Measurements from ENCODE around the gene SMPX. TPM values are rescaled to one million over a fixed set of nuclear protein-coding genes. Genes with fewer than 3 reads are reported as not detected.

The SMPX gene
- not detected for polyA plus RNA-seq (2013, experiment 1 of 2)
- 0.06 TPM for polyA plus RNA-seq (2013, experiment 2 of 2)

- H3K4me2 ChIP-seq (ENCODE audit: low read length) = no peak within 1 kb of the TSS
- no peaks in the 10 kb centered on the region for H3K36me3 ChIP-seq (ENCODE audit: control insufficient read depth, insufficient read depth, low read length)
- H4K5ac ChIP-seq (ENCODE audit: low read length) = no peak within 1 kb of the TSS
- H4K8ac ChIP-seq (ENCODE audit: low read depth, low read length) = no peak within 1 kb of the TSS
- H3K79me1 ChIP-seq (ENCODE audit: low read length) = no peaks in the 10 kb centered on the region
- WGBS (ENCODE audit: extremely low coverage, insufficient coverage, low lambda C conversion rate) = no CpG with 5 or more reads among the region's 12 CpGs
- no peak within 1 kb of the TSS for H3K4me3 ChIP-seq (ENCODE audit: low read length)
- H3K27ac ChIP-seq (ENCODE audit: low read depth, low read length) = no peak within 1 kb of the TSS
- no peaks in the 10 kb centered on the region for H3K79me2 ChIP-seq (ENCODE audit: control insufficient read depth, insufficient read depth, low read length)
- no peak within 1 kb of the TSS for H3K9ac ChIP-seq (ENCODE audit: low read length)
- H2BK5ac ChIP-seq (ENCODE audit: low read length) = no peak within 1 kb of the TSS
- H2BK120ac ChIP-seq (ENCODE audit: low read depth, low read length) = no peak within 1 kb of the TSS
- no peak for DNase-seq
- no peaks in the 10 kb centered on the region for H3K27me3 ChIP-seq (ENCODE audit: insufficient read depth, low read length, poor library complexity)
- H3K4ac ChIP-seq (ENCODE audit: low read depth, low read length) = no peak within 1 kb of the TSS
- no peak within 1 kb of the TSS for H3K56ac ChIP-seq (ENCODE audit: low read length)
- H3K18ac ChIP-seq (ENCODE audit: low read length) = no peak within 1 kb of the TSS
- H2AK5ac ChIP-seq (ENCODE audit: low read length) = no peak within 1 kb of the TSS
- no peak within 1 kb of the TSS for H2BK15ac ChIP-seq (replicated peaks; ENCODE audit: low read depth)
- no peaks in the 10 kb centered on the region for H3K4me1 ChIP-seq (ENCODE audit: control insufficient read depth, low read depth, low read length)
- H3K23ac ChIP-seq (ENCODE audit: low read length) = no peak within 1 kb of the TSS
Measured at GRCh38 chrX:21757960-21758359, at the start of gene SMPX. Gene SMPX (minus strand): TSS chrX:21758116. CDS start chrX:21754290, 3,826 bp downstream.

GRCh38 chrX:21806691-21807090 is 48.8 kb upstream of the SMPX start:
- no peaks in the 10 kb centered on the region for H3K79me1 ChIP-seq (ENCODE audit: low read length)
- no peak overlapping the region for H3K4ac ChIP-seq (ENCODE audit: low read depth, low read length)
- H4K5ac ChIP-seq (ENCODE audit: low read length) = no peak overlapping the region
- no peak overlapping the region for H2AK5ac ChIP-seq (ENCODE audit: low read length)
- no peaks in the 10 kb centered on the region for H3K4me1 ChIP-seq (ENCODE audit: control insufficient read depth, low read depth, low read length)
- H3K23ac ChIP-seq (ENCODE audit: low read length) = no peak overlapping the region
- no peaks in the 10 kb centered on the region for H3K27me3 ChIP-seq (ENCODE audit: insufficient read depth, low read length, poor library complexity)
- H3K79me2 ChIP-seq (ENCODE audit: control insufficient read depth, insufficient read depth, low read length) = no peaks in the 10 kb centered on the region
- H3K4me2 ChIP-seq (ENCODE audit: low read length) = no peak overlapping the region
- DNase-seq = no peak
- no peak overlapping the region for H2BK120ac ChIP-seq (ENCODE audit: low read depth, low read length)
- no peak overlapping the region for H3K56ac ChIP-seq (ENCODE audit: low read length)
- no peak overlapping the region for H3K9ac ChIP-seq (ENCODE audit: low read length)
- no peak overlapping the region for H3K4me3 ChIP-seq (ENCODE audit: low read length)
- no peak overlapping the region for H3K27ac ChIP-seq (ENCODE audit: low read depth, low read length)
- H2BK15ac ChIP-seq (replicated peaks; ENCODE audit: low read depth) = no peak overlapping the region
- H3K36me3 ChIP-seq (ENCODE audit: control insufficient read depth, insufficient read depth, low read length) = no peaks in the 10 kb centered on the region
- H3K18ac ChIP-seq (ENCODE audit: low read length) = no peak overlapping the region
- no peak overlapping the region for H4K8ac ChIP-seq (ENCODE audit: low read depth, low read length)
- H2BK5ac ChIP-seq (ENCODE audit: low read length) = no peak overlapping the region

GRCh38 chrX:21802839-21803238 is 44.9 kb upstream of the SMPX start:
- no peak overlapping the region for H3K27ac ChIP-seq (ENCODE audit: low read depth, low read length)
- no peak overlapping the region for H3K23ac ChIP-seq (ENCODE audit: low read length)
- no peak overlapping the region for H4K8ac ChIP-seq (ENCODE audit: low read depth, low read length)
- no peak overlapping the region for H3K4me3 ChIP-seq (ENCODE audit: low read length)
- H3K27me3 ChIP-seq (ENCODE audit: insufficient read depth, low read length, poor library complexity) = no peaks in the 10 kb centered on the region
- no peak overlapping the region for H3K56ac ChIP-seq (ENCODE audit: low read length)
- H2BK5ac ChIP-seq (ENCODE audit: low read length) = no peak overlapping the region
- H4K5ac ChIP-seq (ENCODE audit: low read length) = no peak overlapping the region
- H3K79me2 ChIP-seq (ENCODE audit: control insufficient read depth, insufficient read depth, low read length) = no peaks in the 10 kb centered on the region
- no peaks in the 10 kb centered on the region for H3K36me3 ChIP-seq (ENCODE audit: control insufficient read depth, insufficient read depth, low read length)
- no peak overlapping the region for H3K9ac ChIP-seq (ENCODE audit: low read length)
- no peak overlapping the region for H2AK5ac ChIP-seq (ENCODE audit: low read length)
- H2BK15ac ChIP-seq (replicated peaks; ENCODE audit: low read depth) = no peak overlapping the region
- DNase-seq = no peak
- no peak overlapping the region for H3K18ac ChIP-seq (ENCODE audit: low read length)
- no peak overlapping the region for H3K4me2 ChIP-seq (ENCODE audit: low read length)
- H3K79me1 ChIP-seq (ENCODE audit: low read length) = no peaks in the 10 kb centered on the region
- H3K4ac ChIP-seq (ENCODE audit: low read depth, low read length) = no peak overlapping the region
- no peaks in the 10 kb centered on the region for H3K4me1 ChIP-seq (ENCODE audit: control insufficient read depth, low read depth, low read length)
- H2BK120ac ChIP-seq (ENCODE audit: low read depth, low read length) = no peak overlapping the region

GRCh38 chrX:21802054-21802670 is 44.2 kb upstream of the SMPX start:
- Histone ChIP-seq H3K18ac (ENCODE audit: low read length) (no peak overlapping the region), H2BK15ac (replicated peaks; ENCODE audit: low read depth) (no peak overlapping the region), H3K79me1 (ENCODE audit: low read length) (no peaks in the 10 kb centered on the region), H3K4ac (ENCODE audit: low read depth, low read length) (no peak overlapping the region), H3K27ac (ENCODE audit: low read depth, low read length) (no peak overlapping the region), H3K27me3 (ENCODE audit: insufficient read depth, low read length, poor library complexity) (no peaks in the 10 kb centered on the region), H2BK120ac (ENCODE audit: low read depth, low read length) (no peak overlapping the region), H4K8ac (ENCODE audit: low read depth, low read length) (no peak overlapping the region), H3K4me2 (ENCODE audit: low read length) (no peak overlapping the region), H3K23ac (ENCODE audit: low read length) (no peak overlapping the region), H3K4me3 (ENCODE audit: low read length) (no peak overlapping the region), H3K56ac (ENCODE audit: low read length) (no peak overlapping the region), H2BK5ac (ENCODE audit: low read length) (no peak overlapping the region), H2AK5ac (ENCODE audit: low read length) (no peak overlapping the region), H4K5ac (ENCODE audit: low read length) (no peak overlapping the region), H3K9ac (ENCODE audit: low read length) (no peak overlapping the region), H3K79me2 (ENCODE audit: control insufficient read depth, insufficient read depth, low read length) (no peaks in the 10 kb centered on the region), H3K4me1 (ENCODE audit: control insufficient read depth, low read depth, low read length) (no peaks in the 10 kb centered on the region), H3K36me3 (ENCODE audit: control insufficient read depth, insufficient read depth, low read length) (no peaks in the 10 kb centered on the region)
- WGBS (ENCODE audit: extremely low coverage, insufficient coverage, low lambda C conversion rate) = no CpG with 5 or more reads among the region's 7 CpGs
- DNase-seq = no peak

GRCh38 chrX:21800344-21800770 is 42.4 kb upstream of the SMPX start:
- no peak overlapping the region for H2BK120ac ChIP-seq (ENCODE audit: low read depth, low read length)
- H2BK15ac ChIP-seq (replicated peaks; ENCODE audit: low read depth) = no peak overlapping the region
- no peak overlapping the region for H2AK5ac ChIP-seq (ENCODE audit: low read length)
- no peak overlapping the region for H3K9ac ChIP-seq (ENCODE audit: low read length)
- DNase-seq = no peak
- H2BK5ac ChIP-seq (ENCODE audit: low read length) = no peak overlapping the region
- H3K79me1 ChIP-seq (ENCODE audit: low read length) = no peaks in the 10 kb centered on the region
- no peak overlapping the region for H3K4ac ChIP-seq (ENCODE audit: low read depth, low read length)
- H3K4me2 ChIP-seq (ENCODE audit: low read length) = no peak overlapping the region
- no peak overlapping the region for H4K5ac ChIP-seq (ENCODE audit: low read length)
- no peaks in the 10 kb centered on the region for H3K36me3 ChIP-seq (ENCODE audit: control insufficient read depth, insufficient read depth, low read length)
- no peaks in the 10 kb centered on the region for H3K79me2 ChIP-seq (ENCODE audit: control insufficient read depth, insufficient read depth, low read length)
- H3K4me3 ChIP-seq (ENCODE audit: low read length) = no peak overlapping the region
- H4K8ac ChIP-seq (ENCODE audit: low read depth, low read length) = no peak overlapping the region
- no peak overlapping the region for H3K27ac ChIP-seq (ENCODE audit: low read depth, low read length)
- H3K56ac ChIP-seq (ENCODE audit: low read length) = no peak overlapping the region
- H3K4me1 ChIP-seq (ENCODE audit: control insufficient read depth, low read depth, low read length) = no peaks in the 10 kb centered on the region
- WGBS (ENCODE audit: extremely low coverage, insufficient coverage, low lambda C conversion rate) = no CpG with 5 or more reads among the region's 1 CpG
- no peak overlapping the region for H3K18ac ChIP-seq (ENCODE audit: low read length)
- H3K27me3 ChIP-seq (ENCODE audit: insufficient read depth, low read length, poor library complexity) = no peaks in the 10 kb centered on the region
- no peak overlapping the region for H3K23ac ChIP-seq (ENCODE audit: low read length)

- WGBS (ENCODE audit: extremely low coverage, insufficient coverage, low lambda C conversion rate) = no CpG with 5 or more reads among the region's 6 CpGs
- H2BK5ac ChIP-seq (ENCODE audit: low read length) = no peak overlapping the region
- no peak overlapping the region for H3K56ac ChIP-seq (ENCODE audit: low read length)
- no peaks in the 10 kb centered on the region for H3K27me3 ChIP-seq (ENCODE audit: insufficient read depth, low read length, poor library complexity)
- H3K36me3 ChIP-seq (ENCODE audit: control insufficient read depth, insufficient read depth, low read length) = no peaks in the 10 kb centered on the region
- no peak overlapping the region for H4K5ac ChIP-seq (ENCODE audit: low read length)
- no peak overlapping the region for H3K18ac ChIP-seq (ENCODE audit: low read length)
- no peaks in the 10 kb centered on the region for H3K79me2 ChIP-seq (ENCODE audit: control insufficient read depth, insufficient read depth, low read length)
- H2BK120ac ChIP-seq (ENCODE audit: low read depth, low read length) = no peak overlapping the region
- H3K4me1 ChIP-seq (ENCODE audit: control insufficient read depth, low read depth, low read length) = no peaks in the 10 kb centered on the region
- no peak overlapping the region for H3K4me2 ChIP-seq (ENCODE audit: low read length)
- no peak overlapping the region for H2BK15ac ChIP-seq (replicated peaks; ENCODE audit: low read depth)
- no peak overlapping the region for H3K4ac ChIP-seq (ENCODE audit: low read depth, low read length)
- no peak overlapping the region for H2AK5ac ChIP-seq (ENCODE audit: low read length)
- no peaks in the 10 kb centered on the region for H3K79me1 ChIP-seq (ENCODE audit: low read length)
- no peak overlapping the region for H3K4me3 ChIP-seq (ENCODE audit: low read length)
- H3K9ac ChIP-seq (ENCODE audit: low read length) = no peak overlapping the region
- no peak for DNase-seq
- H4K8ac ChIP-seq (ENCODE audit: low read depth, low read length) = no peak overlapping the region
- no peak overlapping the region for H3K27ac ChIP-seq (ENCODE audit: low read depth, low read length)
- H3K23ac ChIP-seq (ENCODE audit: low read length) = no peak overlapping the region
Measured at GRCh38 chrX:21799767-21800166, 41.9 kb upstream of the SMPX start.

Measured in mesendoderm (in vitro differentiated cells).